Colonic mucosa (tissue), 4 donors: ENCODE measurements around the gene KIAA1549. TPM values are rescaled to one million over a fixed set of nuclear protein-coding genes. Genes with fewer than 3 reads are reported as not detected.

ENCODE experiments used
- DNase-seq: peaks from one replicate; pipeline ENCODE4 v3.0.0-alpha.2; 2020
- H3K27ac ChIP-seq: fragments of 200-600 bp; one replicate; pipeline ENCODE4 v1.8.0; 2021
- H3K27me3 ChIP-seq: fragments of 200-600 bp; one replicate; pipeline ENCODE4 v1.8.0; 2021
- H3K36me3 ChIP-seq: fragments of 200-600 bp; one replicate; pipeline ENCODE4 v1.8.0; 2021
- H3K4me1 ChIP-seq: fragments of 200-600 bp; one replicate; pipeline ENCODE4 v1.8.0; 2021; ENCODE audit warnings: mild to moderate bottlenecking
- H3K4me3 ChIP-seq: fragments of 200-600 bp; one replicate; pipeline ENCODE4 v1.8.0; 2021
- H3K9ac ChIP-seq, 2 donors: one replicate each; pipeline ENCODE4 v1.7.0; 2013; ENCODE audit warnings: control low read depth in 2 of 2, low read depth in 2 of 2, low read length in 2 of 2
- H3K9me3 ChIP-seq: fragments of 200-600 bp; one replicate; pipeline ENCODE4 v1.8.0; 2021
- CTCF ChIP-seq: fragments of 200-600 bp; IDR thresholded peaks from one replicate; pipeline ENCODE4 v1.8.0; 2022; ENCODE audit warnings: antibody characterized with exemption, mild to moderate bottlenecking
- intact Hi-C: fragments of 100-400 bp; cut with DNase I; formaldehyde crosslinking; loops from one replicate; pipeline ENCODE4 v1.14.1; 2022
- total RNA-seq, 2 donors: library from RNA; stranded (reverse); fragmentation: NEBNext Ultra II Directional in 1 of 2; extraction: Animal tissue kit (Norgen Biotek cat#: 25700) in 1 of 2; gene quantifications; one replicate each; pipeline ENCODE4 v1.2.1, GENCODE V29; 2021
- donor health status: healthy.
- donor health status: DM: no; HTN: no; CAD: no.
- donor health status: DM: no; HTN: no; CAD: no.

Gene KIAA1549
- total RNA-seq, 2 donors from 2014 or later: 2.9 to 3.5 TPM

- intact Hi-C loops: no loop called here
- H3K36me3 ChIP-seq: no peaks in the 10 kb centered on the region
Observed at GRCh38 chr7:138898255-138898654, 82.9 kb downstream of the KIAA1549 start.

GRCh38 chr7:138895679-138896078 is 85.5 kb downstream of the KIAA1549 start:
- DNase-seq: no peak
- Histone ChIP-seq H3K4me3 (no peak overlapping the region), H3K4me1 (peaks cover 4% of the 10 kb centered on the region), H3K27me3 (no peaks in the 10 kb centered on the region), H3K36me3 (no peaks in the 10 kb centered on the region), H3K27ac (no peak overlapping the region), H3K9me3 (no peaks in the 10 kb centered on the region), H3K9ac (no peak overlapping the region)
- no peak for TF ChIP-seq CTCF
- intact Hi-C loops: no loop called here

More at GRCh38 chr7:138898255-138898654, 82.9 kb downstream of the KIAA1549 start:
- no peak overlapping the region for H3K27ac ChIP-seq
- H3K4me3 ChIP-seq: no peak overlapping the region
- no peaks in the 10 kb centered on the region for H3K9me3 ChIP-seq
- DNase-seq: no peak
- no peaks in the 10 kb centered on the region for H3K4me1 ChIP-seq
- H3K9ac ChIP-seq: no peak overlapping the region
- no peaks in the 10 kb centered on the region for H3K27me3 ChIP-seq
- TF ChIP-seq CTCF: no peak

GRCh38 chr7:138893258-138893657 is 87.9 kb downstream of the KIAA1549 start:
- H3K27me3 ChIP-seq: no peaks in the 10 kb centered on the region
- H3K4me1 ChIP-seq: peaks cover 4% of the 10 kb centered on the region
- no peak overlapping the region for H3K4me3 ChIP-seq
- DNase-seq: no peak
- no peaks in the 10 kb centered on the region for H3K36me3 ChIP-seq
- intact Hi-C loops: no loop called here
- H3K9me3 ChIP-seq: no peaks in the 10 kb centered on the region
- no peak for TF ChIP-seq CTCF
- no peak overlapping the region for H3K27ac ChIP-seq
- no peak overlapping the region for H3K9ac ChIP-seq

- no peak overlapping the region for H3K9ac ChIP-seq
- no peak overlapping the region for H3K4me3 ChIP-seq
- H3K4me1 ChIP-seq: peaks cover 4% of the 10 kb centered on the region
- no peaks in the 10 kb centered on the region for H3K9me3 ChIP-seq
- no peak overlapping the region for H3K27ac ChIP-seq
- intact Hi-C loops: no loop called here
- no peaks in the 10 kb centered on the region for H3K27me3 ChIP-seq
- no peak for TF ChIP-seq CTCF
- no peak for DNase-seq
- no peaks in the 10 kb centered on the region for H3K36me3 ChIP-seq
Observed at GRCh38 chr7:138892812-138893211, 88.4 kb downstream of the KIAA1549 start.

- H3K9me3 ChIP-seq: no peaks in the 10 kb centered on the region
- intact Hi-C loops: no loop called here
- no peak for DNase-seq
- peaks cover 4% of the 10 kb centered on the region for H3K4me1 ChIP-seq
- no peak overlapping the region for H3K9ac ChIP-seq
- no peak for TF ChIP-seq CTCF
- H3K4me3 ChIP-seq: no peak overlapping the region
- peak overlapping the region; percentile 9 for H3K27ac ChIP-seq
- H3K36me3 ChIP-seq: no peaks in the 10 kb centered on the region
- H3K27me3 ChIP-seq: no peaks in the 10 kb centered on the region
Observed at GRCh38 chr7:138892006-138892630, 89.1 kb downstream of the KIAA1549 start.
